Raji (cell line): ENCODE data around the gene ABCG1.

Experiments
- POLR2A ChIP-seq: IDR thresholded peaks from 2 replicates; pipeline ENCODE4 v1.6.1; 2011; ENCODE audit warnings: low read depth, low read length, control low read depth; ENCODE audit not compliant: insufficient read depth

Gene ABCG1

GRCh38 chr21:42276526-42277154 lies 57.7 kb downstream of the ABCG1 start:
- no peak for TF ChIP-seq POLR2A

GRCh38 chr21:42277593-42277992 lies 58.7 kb downstream of the ABCG1 start:
- no peak for TF ChIP-seq POLR2A

GRCh38 chr21:42278451-42279149 lies 59.7 kb downstream of the ABCG1 start:
- no peak for TF ChIP-seq POLR2A

GRCh38 chr21:42279341-42279871 lies 60.5 kb downstream of the ABCG1 start:
- TF ChIP-seq POLR2A: no peak

- TF ChIP-seq POLR2A: no peak
Measured at GRCh38 chr21:42279888-42280287, 60.9 kb downstream of the ABCG1 start.

GRCh38 chr21:42280356-42281180 lies 61.6 kb downstream of the ABCG1 start:
- no peak for TF ChIP-seq POLR2A

- TF ChIP-seq POLR2A: no peak
Measured at GRCh38 chr21:42281181-42281680, 62.3 kb downstream of the ABCG1 start.

- TF ChIP-seq POLR2A: no peak
Measured at GRCh38 chr21:42282021-42282420, 63.1 kb downstream of the ABCG1 start.

GRCh38 chr21:42282715-42283114 lies 63.8 kb downstream of the ABCG1 start:
- TF ChIP-seq POLR2A: no peak

- TF ChIP-seq POLR2A: no peak
Measured at GRCh38 chr21:42285569-42286245, 66.8 kb downstream of the ABCG1 start.

GRCh38 chr21:42286416-42286815 lies 67.5 kb downstream of the ABCG1 start:
- no peak for TF ChIP-seq POLR2A

GRCh38 chr21:42287193-42288083 lies 68.5 kb downstream of the ABCG1 start:
- no peak for TF ChIP-seq POLR2A

- TF ChIP-seq POLR2A: no peak
Measured at GRCh38 chr21:42288962-42289361, 70.0 kb downstream of the ABCG1 start.

GRCh38 chr21:42289926-42290325 lies 71.0 kb downstream of the ABCG1 start:
- no peak for TF ChIP-seq POLR2A
